WTC11 (cell line): ENCODE data around the gene ZNF593. TPM values are rescaled to one million over a fixed set of nuclear protein-coding genes. Genes with fewer than 3 reads are reported as not detected.

ENCODE experiments used
- ATAC-seq: fragments of 200-7000 bp; cut with Tn5 transposase; 2 replicates; pipeline ENCODE4 v1.10.0; 2021; ENCODE audit warnings: mild to moderate bottlenecking, moderate library complexity
- CTCF ChIA-PET: fragments of 300-600 bp; sonication (Branson Sonifier 250); formaldehyde crosslinking; loops from one replicate; lab custom pipeline; 2021; ENCODE audit warnings: antibody characterized with exemption; lab: Charles Lee
- POLR2A ChIA-PET: fragments of 350-600 bp; sonication (Branson Sonifier 250); formaldehyde crosslinking; loops from one replicate; lab custom pipeline; 2021; ENCODE audit warnings: antibody characterized with exemption; lab: Charles Lee
- DNase-seq: peaks from one replicate; pipeline ENCODE4 v3.0.0; 2021; ENCODE audit warnings: low spot score
- H3K27ac Mint-ChIP-seq: 2 replicates; pipeline ENCODE4 v1.8.0; 2021; ENCODE audit warnings: mixed read lengths
- H3K27me3 Mint-ChIP-seq: 2 replicates; pipeline ENCODE4 v1.8.0; 2021; ENCODE audit warnings: low read depth, mild to moderate bottlenecking, moderate library complexity, mixed read lengths
- H3K36me3 Mint-ChIP-seq: 2 replicates; pipeline ENCODE4 v1.8.0; 2021; ENCODE audit warnings: mixed read lengths
- H3K4me1 Mint-ChIP-seq: 2 replicates; pipeline ENCODE4 v1.8.0; 2022; ENCODE audit warnings: mixed read lengths
- H3K4me3 Mint-ChIP-seq: 2 replicates; pipeline ENCODE4 v1.8.0; 2021; ENCODE audit warnings: mild to moderate bottlenecking, moderate library complexity, mixed read lengths
- H3K9me3 Mint-ChIP-seq: 2 replicates; pipeline ENCODE4 v1.8.0; 2021; ENCODE audit warnings: mixed read lengths
- CREM ChIP-seq: sonication (generic); formaldehyde crosslinking; IDR thresholded peaks from 2 replicates; pipeline ENCODE4 v1.8.1; 2022; ENCODE audit warnings: mild to moderate bottlenecking, missing genetic modification reagents, moderate library complexity
- GRHL2 ChIP-seq: fragments of 250-450 bp; sonication (Bioruptor Pico); IDR thresholded peaks from 2 replicates; pipeline ENCODE4 v1.8.0; 2022; ENCODE audit warnings: mild to moderate bottlenecking, moderate library complexity; ENCODE audit not compliant: insufficient replicate concordance, severe bottlenecking
- JUN ChIP-seq: sonication (generic); formaldehyde crosslinking; IDR thresholded peaks from 2 replicates; pipeline ENCODE4 v1.8.0; 2023; ENCODE audit warnings: mild to moderate bottlenecking, missing genetic modification reagents
- NFYB ChIP-seq: sonication (generic); formaldehyde crosslinking; conservative IDR thresholded peaks from 2 replicates; pipeline ENCODE4 v1.8.0; 2022; ENCODE audit warnings: low read depth, missing genetic modification reagents
- SMAD3 ChIP-seq: sonication (generic); formaldehyde crosslinking; IDR thresholded peaks from 2 replicates; pipeline ENCODE4 v1.8.0; 2022; ENCODE audit warnings: missing genetic modification reagents, mild to moderate bottlenecking, borderline replicate concordance
- SP1 ChIP-seq: sonication (generic); formaldehyde crosslinking; conservative IDR thresholded peaks from 2 replicates; pipeline ENCODE4 v1.8.1; 2022; ENCODE audit warnings: missing genetic modification reagents
- ZNF232 ChIP-seq: sonication (generic); formaldehyde crosslinking; IDR thresholded peaks from 2 replicates; pipeline ENCODE4 v1.8.0; 2022; ENCODE audit warnings: mild to moderate bottlenecking, missing genetic modification reagents
- total RNA-seq: library from RNA; stranded (reverse); gene quantifications from 3 replicates; pipeline ENCODE4 v1.2.3, GENCODE V29; 2021
- TF ChIP-seq, protein P1 (sequence below): sonication (generic); formaldehyde crosslinking; IDR thresholded peaks from 2 replicates; pipeline ENCODE4 v1.8.1; 2022; ENCODE audit warnings: low read depth, missing genetic modification reagents, borderline replicate concordance
- TF ChIP-seq, protein P2 (sequence below): sonication (generic); formaldehyde crosslinking; IDR thresholded peaks from 2 replicates; pipeline ENCODE4 v1.8.0; 2023; ENCODE audit warnings: missing genetic modification reagents
- TF ChIP-seq, protein P3 (sequence below): fragments of 250-450 bp; sonication (Bioruptor Pico); IDR thresholded peaks from 2 replicates; pipeline ENCODE4 v1.9.0; 2021; ENCODE audit warnings: mild to moderate bottlenecking
- TF ChIP-seq, protein P4 (sequence below): sonication (generic); formaldehyde crosslinking; IDR thresholded peaks from 2 replicates; pipeline ENCODE4 v1.8.1; 2022; ENCODE audit warnings: mild to moderate bottlenecking, moderate library complexity, missing genetic modification reagents
- TF ChIP-seq, protein P5 (sequence below): sonication (generic); formaldehyde crosslinking; IDR thresholded peaks from 2 replicates; pipeline ENCODE4 v1.8.0; 2022; ENCODE audit warnings: mild to moderate bottlenecking, missing genetic modification reagents
- TF ChIP-seq, protein P6 (sequence below): fragments of 250-450 bp; sonication (Bioruptor Pico); conservative IDR thresholded peaks from 2 replicates; pipeline ENCODE4 v1.9.0; 2021; ENCODE audit warnings: mild to moderate bottlenecking
- TF ChIP-seq, protein P7 (sequence below): sonication (generic); formaldehyde crosslinking; IDR thresholded peaks from 2 replicates; pipeline ENCODE4 v1.8.1; 2022; ENCODE audit warnings: mild to moderate bottlenecking, missing genetic modification reagents, moderate library complexity, borderline replicate concordance

The ZNF593 gene
- total RNA-seq, 1 experiment from 2014 or later = 49.1 TPM

DNA sequence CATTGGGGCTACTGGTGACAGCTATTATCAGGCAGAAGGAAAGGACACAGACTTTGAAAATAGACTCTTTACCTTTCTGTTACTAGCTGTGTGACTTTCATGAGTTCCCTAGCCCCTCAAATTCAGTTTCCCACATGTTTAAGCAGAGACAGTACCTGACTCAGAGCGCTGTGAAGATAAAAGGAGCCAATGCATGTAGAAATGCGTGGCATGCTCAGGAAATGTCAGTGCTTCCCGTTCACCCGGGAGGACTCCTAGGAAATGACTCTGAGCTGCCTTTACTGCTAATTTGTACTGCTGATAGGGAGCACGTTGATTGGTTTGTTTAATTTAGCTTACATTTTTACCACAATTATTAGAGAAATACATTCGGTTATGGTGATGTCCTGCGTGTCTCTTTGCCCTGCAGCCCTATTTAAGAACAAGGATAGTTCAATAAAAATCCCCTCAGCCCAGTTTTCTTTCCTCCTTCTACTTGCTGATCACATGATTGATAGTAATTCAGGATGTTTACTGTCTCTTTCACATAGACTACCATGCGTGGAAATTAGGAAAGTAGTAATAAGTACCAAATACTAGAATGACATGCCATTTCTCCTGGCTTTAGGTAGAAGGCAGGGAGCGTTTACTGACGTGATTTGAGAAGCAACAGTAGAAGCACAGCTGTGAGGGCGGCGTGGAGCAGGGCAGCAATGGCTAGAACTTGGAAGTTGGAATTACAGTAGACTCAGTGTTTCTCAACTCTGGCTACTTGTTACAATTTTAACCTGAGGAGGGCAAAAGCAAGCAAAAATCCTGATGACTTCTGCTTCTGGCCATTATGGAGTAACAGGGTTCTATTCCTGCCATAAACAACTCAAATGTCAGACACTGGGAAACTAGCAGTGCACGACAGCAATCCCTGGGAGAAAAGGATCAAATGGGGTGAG lies 42.2 kb upstream of the ZNF593 start (continued):
- TF ChIP-seq, protein P1, sequence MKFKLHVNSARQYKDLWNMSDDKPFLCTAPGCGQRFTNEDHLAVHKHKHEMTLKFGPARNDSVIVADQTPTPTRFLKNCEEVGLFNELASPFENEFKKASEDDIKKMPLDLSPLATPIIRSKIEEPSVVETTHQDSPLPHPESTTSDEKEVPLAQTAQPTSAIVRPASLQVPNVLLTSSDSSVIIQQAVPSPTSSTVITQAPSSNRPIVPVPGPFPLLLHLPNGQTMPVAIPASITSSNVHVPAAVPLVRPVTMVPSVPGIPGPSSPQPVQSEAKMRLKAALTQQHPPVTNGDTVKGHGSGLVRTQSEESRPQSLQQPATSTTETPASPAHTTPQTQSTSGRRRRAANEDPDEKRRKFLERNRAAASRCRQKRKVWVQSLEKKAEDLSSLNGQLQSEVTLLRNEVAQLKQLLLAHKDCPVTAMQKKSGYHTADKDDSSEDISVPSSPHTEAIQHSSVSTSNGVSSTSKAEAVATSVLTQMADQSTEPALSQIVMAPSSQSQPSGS (CRISPR knock-in tag) = no peak
- TF ChIP-seq NFYB = no peak
- TF ChIP-seq SMAD3 (CRISPR knock-in tag) = no peak
- TF ChIP-seq, protein P2, sequence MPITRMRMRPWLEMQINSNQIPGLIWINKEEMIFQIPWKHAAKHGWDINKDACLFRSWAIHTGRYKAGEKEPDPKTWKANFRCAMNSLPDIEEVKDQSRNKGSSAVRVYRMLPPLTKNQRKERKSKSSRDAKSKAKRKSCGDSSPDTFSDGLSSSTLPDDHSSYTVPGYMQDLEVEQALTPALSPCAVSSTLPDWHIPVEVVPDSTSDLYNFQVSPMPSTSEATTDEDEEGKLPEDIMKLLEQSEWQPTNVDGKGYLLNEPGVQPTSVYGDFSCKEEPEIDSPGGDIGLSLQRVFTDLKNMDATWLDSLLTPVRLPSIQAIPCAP (CRISPR knock-in tag) = no peak
- TF ChIP-seq, protein P3, sequence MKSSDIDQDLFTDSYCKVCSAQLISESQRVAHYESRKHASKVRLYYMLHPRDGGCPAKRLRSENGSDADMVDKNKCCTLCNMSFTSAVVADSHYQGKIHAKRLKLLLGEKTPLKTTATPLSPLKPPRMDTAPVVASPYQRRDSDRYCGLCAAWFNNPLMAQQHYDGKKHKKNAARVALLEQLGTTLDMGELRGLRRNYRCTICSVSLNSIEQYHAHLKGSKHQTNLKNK (CRISPR knock-in tag) = no peak
- TF ChIP-seq, protein P4, sequence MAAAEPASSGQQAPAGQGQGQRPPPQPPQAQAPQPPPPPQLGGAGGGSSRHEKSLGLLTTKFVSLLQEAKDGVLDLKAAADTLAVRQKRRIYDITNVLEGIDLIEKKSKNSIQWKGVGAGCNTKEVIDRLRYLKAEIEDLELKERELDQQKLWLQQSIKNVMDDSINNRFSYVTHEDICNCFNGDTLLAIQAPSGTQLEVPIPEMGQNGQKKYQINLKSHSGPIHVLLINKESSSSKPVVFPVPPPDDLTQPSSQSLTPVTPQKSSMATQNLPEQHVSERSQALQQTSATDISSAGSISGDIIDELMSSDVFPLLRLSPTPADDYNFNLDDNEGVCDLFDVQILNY (CRISPR knock-in tag) = no peak
- no peak for TF ChIP-seq JUN (CRISPR knock-in tag)

DNA sequence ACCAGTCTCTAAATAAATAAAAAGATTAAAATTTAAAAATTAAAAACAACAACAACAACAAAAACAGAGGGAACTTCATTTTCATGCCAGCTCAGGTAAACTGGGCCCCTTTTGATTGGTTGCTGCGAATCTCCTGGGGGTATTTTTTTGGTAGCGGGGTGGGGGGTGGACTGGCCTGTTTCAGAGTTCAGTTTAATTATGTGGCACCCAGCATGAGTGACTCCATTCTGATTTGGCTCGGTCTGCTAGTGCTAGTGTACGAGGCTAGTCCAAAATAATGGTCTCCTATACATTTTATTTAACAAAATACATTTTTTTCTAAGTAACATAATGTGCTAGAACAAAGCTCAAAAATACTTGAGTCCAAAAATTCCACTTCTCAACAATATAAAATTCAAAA lies 39.9 kb upstream of the ZNF593 start:
- Mint-ChIP-seq H3K36me3 (no peaks in the 10 kb centered on the region), H3K4me1 (peaks cover 12% of the 10 kb centered on the region), H3K27ac (no peak overlapping the region), H3K4me3 (no peak overlapping the region), H3K9me3 (peaks cover 1% of the 10 kb centered on the region; the same call in 1 of the 2 replicates), H3K27me3 (no peaks in the 10 kb centered on the region)
- ATAC-seq (no peak), DNase-seq (no peak)
- CTCF ChIA-PET = interaction anchor here (0.8 to 2.1 kb wide), 3 partner anchors 10 to 48 kb away, joined by 3 to 9 read pairs (median 4); partner anchors contain the start of gene CNKSR1
- POLR2A ChIA-PET = no interaction called here
- TF ChIP-seq, protein P5, sequence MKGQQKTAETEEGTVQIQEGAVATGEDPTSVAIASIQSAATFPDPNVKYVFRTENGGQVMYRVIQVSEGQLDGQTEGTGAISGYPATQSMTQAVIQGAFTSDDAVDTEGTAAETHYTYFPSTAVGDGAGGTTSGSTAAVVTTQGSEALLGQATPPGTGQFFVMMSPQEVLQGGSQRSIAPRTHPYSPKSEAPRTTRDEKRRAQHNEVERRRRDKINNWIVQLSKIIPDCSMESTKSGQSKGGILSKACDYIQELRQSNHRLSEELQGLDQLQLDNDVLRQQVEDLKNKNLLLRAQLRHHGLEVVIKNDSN (CRISPR knock-in tag) = no peak
- TF ChIP-seq, protein P6, sequence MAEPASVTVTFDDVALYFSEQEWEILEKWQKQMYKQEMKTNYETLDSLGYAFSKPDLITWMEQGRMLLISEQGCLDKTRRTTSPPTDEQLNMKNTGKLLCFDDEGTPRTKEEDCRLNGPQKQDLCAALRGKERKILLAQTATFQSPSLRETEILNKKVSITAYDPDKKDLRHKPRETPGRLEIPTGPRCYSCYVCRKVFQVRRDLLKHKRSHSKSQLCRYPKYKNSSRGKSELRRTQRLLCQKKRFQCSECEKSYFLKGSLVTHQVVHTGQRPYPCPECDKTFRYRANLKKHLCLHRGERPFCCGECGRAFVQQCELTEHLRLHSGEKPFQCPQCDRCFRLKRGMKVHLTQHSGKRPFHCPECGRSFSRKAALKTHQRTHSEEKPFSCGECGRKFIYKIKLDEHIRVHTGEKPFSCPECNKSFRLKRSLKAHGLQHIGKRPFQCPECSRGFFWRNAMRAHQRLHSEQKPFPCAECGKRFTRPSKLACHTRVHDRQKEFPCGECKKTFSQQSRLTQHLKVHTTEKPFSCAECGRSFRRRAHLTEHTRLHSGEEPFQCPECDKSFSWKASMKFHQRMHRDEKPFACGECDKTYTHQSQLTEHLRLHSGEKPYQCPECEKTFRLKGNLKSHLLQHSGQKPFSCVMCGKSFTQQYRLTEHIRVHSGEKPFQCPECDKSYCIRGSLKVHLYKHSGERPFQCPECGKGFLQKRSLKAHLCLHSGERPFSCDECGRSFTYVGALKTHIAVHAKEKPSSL (CRISPR knock-in tag) = no peak
- TF ChIP-seq ZNF232 (CRISPR knock-in tag) (no peak), SP1 (CRISPR knock-in tag) (no peak), CREM (no peak), GRHL2 (CRISPR knock-in tag) (no peak)
- TF ChIP-seq, protein P7, sequence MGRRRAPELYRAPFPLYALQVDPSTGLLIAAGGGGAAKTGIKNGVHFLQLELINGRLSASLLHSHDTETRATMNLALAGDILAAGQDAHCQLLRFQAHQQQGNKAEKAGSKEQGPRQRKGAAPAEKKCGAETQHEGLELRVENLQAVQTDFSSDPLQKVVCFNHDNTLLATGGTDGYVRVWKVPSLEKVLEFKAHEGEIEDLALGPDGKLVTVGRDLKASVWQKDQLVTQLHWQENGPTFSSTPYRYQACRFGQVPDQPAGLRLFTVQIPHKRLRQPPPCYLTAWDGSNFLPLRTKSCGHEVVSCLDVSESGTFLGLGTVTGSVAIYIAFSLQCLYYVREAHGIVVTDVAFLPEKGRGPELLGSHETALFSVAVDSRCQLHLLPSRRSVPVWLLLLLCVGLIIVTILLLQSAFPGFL (CRISPR knock-in tag) = no peak
